ENCODE results near the gene RPL22.

The RPL22 gene

GRCh38 chr1:6206520-6206855 lies 7.1 kb upstream of the RPL22 start:
- H3K4me3 ChIP-seq (ENCODE audit: low read depth, low read length): peak overlapping the region; percentile 88
- TF ChIP-seq CTCF (IDR thresholded peaks at IDR 0.05; ENCODE audit: borderline replicate concordance, insufficient read depth, low read depth, low read length): no peak

GRCh38 chr1:6205849-6206519 lies 6.6 kb upstream of the RPL22 start, which contains the start of gene RNF207:
Gene RNF207 (plus strand): TSS chr1:6206119. CDS start chr1:6206536, 417 bp downstream.
- no peak for TF ChIP-seq CTCF (IDR thresholded peaks at IDR 0.05; ENCODE audit: borderline replicate concordance, insufficient read depth, low read depth, low read length)
- H3K4me3 ChIP-seq (ENCODE audit: low read depth, low read length): peak within 1 kb of the TSS; percentile 88

- TF ChIP-seq CTCF (IDR thresholded peaks at IDR 0.05; ENCODE audit: borderline replicate concordance, insufficient read depth, low read depth, low read length): no peak
- no peak overlapping the region for H3K4me3 ChIP-seq (ENCODE audit: low read depth, low read length)
Observed at GRCh38 chr1:6202256-6202655, 2.9 kb upstream of the RPL22 start.

- peak overlapping the region; percentile 96 for H3K4me3 ChIP-seq (ENCODE audit: low read depth, low read length)
- no peak for TF ChIP-seq CTCF (IDR thresholded peaks at IDR 0.05; ENCODE audit: borderline replicate concordance, insufficient read depth, low read depth, low read length)
Observed at GRCh38 chr1:6200188-6200809, 904 bp upstream of the RPL22 start.

- H3K4me3 ChIP-seq (ENCODE audit: low read depth, low read length): peak overlapping the region; percentile 96
- no peak for TF ChIP-seq CTCF (IDR thresholded peaks at IDR 0.05; ENCODE audit: borderline replicate concordance, insufficient read depth, low read depth, low read length)
Observed at GRCh38 chr1:6198646-6199297, 623 bp downstream of the RPL22 start.

GRCh38 chr1:6197746-6198427 lies 1.5 kb downstream of the RPL22 start:
- no peak for TF ChIP-seq CTCF (IDR thresholded peaks at IDR 0.05; ENCODE audit: borderline replicate concordance, insufficient read depth, low read depth, low read length)
- H3K4me3 ChIP-seq (ENCODE audit: low read depth, low read length): peak overlapping the region; percentile 96

Data from GM12875 (cell line).